HG03439 (cell line): ENCODE measurements around the gene SMPX.
A peak's percentile ranks its signal among the peaks of the same experiment; 100 is the strongest.
"Not testable (repeated sequence)": the region's sequence is repeated elsewhere in the genome, so short reads cannot be mapped to it uniquely, and the experiment has no call there.

Experiments used
- ATAC-seq: cut with Tn5 transposase; IDR thresholded peaks from one replicate; pipeline ENCODE4 v1.9.1; 2021; ENCODE audit warnings: mild to moderate bottlenecking, moderate library complexity; ENCODE audit not compliant: unreplicated experiment

Gene SMPX

GRCh38 chrX:21757960-21758359 is at the start of gene SMPX:
Gene SMPX (minus strand): TSS chrX:21758116. CDS start chrX:21754290, 3,826 bp downstream.
- ATAC-seq, result no peak

DNA sequence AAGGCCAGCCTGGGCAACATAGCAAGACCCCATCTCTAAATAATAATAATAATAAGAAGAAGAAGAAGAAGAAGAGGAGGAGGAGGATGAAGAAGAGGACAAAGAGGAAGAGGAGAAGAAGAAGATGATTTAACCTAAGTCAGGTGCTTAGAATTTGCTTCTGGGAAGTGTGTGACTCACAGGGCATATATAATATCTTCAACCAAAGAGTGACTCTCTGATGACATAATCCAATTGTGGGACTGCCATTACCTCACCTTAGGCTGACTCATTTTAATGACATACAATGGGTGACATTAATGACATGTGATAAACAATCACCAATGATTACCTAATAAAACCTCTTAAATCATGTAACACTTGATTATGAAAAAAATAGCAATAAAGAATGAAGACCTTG is 48.8 kb upstream of the SMPX start:
- ATAC-seq, result no peak

DNA sequence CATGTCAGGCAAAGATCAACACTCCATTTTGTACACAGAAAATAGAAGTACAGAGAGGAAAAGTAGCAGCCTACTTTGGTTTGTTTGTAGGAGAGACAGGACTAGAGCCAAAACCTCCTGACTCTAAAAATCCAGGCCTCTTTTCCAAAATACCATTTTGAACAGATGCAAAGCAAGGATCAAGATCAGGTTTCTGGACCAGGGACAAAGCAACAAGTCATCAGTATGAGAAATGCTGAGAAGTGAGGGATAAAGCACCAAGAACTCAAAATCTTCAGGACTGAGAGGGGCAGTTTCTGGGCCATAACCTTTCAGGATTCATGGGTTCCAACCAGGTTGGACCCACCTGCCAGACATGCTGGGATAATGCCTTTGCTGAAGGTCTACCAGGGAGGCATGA is 44.9 kb upstream of the SMPX start:
- ATAC-seq, result no peak

- ATAC-seq, result no peak
These were observed 44.2 kb upstream of the SMPX start for GRCh38 chrX:21802054-21802670.

DNA sequence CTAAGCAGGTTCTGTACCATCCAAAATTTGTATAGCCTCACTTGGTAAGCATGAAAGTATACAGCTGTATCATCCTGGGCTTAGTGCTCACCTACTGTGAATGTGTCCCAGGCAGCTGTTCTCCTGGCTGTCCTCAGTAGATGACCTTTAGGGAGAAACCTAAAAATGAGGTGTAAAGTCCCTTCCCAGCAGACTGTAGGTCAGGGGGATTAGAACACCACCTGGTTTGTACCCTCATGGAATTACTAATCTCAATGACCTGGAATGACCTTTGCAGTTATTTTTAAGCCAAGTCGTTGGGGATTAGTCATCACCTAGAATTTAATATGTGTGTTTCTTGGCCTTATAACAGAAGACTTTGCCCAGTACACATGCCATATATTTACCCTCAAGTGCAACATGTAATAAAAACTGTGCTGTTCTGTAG is 42.4 kb upstream of the SMPX start:
- ATAC-seq, result peak; percentile 56

DNA sequence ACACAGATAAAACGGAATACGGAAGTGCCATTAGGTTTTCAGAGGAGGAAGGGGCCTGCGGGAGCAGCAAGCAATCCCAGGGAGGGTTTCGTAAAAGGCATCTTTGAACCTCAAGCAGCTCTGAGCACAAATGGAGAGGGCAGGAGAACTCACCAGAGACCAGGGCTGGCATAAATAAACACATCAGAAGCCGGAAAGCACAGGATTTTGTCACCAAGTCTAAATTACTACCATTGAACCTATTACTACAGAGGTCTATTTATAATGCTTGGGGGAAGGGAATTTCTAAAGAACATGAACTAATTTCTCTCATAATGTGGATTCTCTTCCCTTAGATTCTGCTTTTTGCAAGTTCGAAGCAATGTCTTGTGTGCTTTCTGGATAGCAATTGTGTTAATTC is 41.9 kb upstream of the SMPX start:
- ATAC-seq, result no peak

DNA sequence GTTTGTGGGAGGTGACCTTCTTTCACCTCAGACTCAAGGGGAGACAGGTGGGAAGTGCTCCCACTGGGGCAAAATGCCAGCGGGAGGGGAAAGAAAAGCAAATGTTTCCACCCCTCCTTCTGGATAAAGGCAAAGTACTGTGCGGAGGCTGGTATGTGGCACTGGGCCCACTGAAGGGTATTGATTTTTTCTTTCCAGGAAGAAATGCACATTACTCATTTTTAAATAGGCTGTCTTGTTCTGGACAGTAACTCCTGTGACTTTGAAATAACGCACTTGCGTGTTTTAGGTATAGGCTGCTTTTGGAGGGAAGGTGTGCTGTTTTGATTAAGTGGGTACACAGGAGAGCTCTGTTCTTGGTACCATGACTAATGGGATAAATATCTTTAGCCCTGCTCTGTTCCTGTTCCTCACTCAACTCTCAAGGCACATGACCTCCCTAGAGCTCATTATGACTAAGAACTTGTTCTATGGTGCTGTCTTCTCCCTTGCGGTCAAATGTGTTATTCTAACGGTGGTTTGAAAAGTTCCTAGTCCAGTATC is 40.8 kb upstream of the SMPX start:
- peak; percentile 89 for ATAC-seq

GRCh38 chrX:21781976-21782375 is 24.1 kb upstream of the SMPX start:
- no peak for ATAC-seq

GRCh38 chrX:21781525-21781924 is 23.6 kb upstream of the SMPX start:
- ATAC-seq, result no peak

DNA sequence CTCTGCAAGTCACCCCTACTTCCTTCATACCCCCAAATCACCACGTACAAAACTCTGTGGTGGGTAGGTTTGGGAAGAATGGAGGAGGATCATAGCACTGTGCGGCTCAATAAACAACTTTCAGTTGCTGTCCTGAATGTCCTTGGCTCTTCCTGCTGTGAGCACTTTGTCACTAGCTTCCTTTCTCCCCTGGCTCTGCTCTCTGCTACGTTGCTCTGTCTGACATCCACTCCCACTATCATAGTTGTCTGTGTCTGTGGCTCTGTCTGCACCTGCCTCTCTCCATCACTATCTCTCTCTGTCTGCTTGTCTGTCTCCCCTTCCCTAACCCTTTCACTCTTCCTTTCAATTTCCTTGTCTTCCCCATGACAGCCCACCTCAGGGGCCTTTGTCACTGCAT is 21.2 kb upstream of the SMPX start:
- no peak for ATAC-seq

- no peak for ATAC-seq
These were observed 20.3 kb upstream of the SMPX start for GRCh38 chrX:21778236-21778635.

- not testable (repeated sequence) for ATAC-seq
These were observed 17.2 kb upstream of the SMPX start for GRCh38 chrX:21775128-21775527.

DNA sequence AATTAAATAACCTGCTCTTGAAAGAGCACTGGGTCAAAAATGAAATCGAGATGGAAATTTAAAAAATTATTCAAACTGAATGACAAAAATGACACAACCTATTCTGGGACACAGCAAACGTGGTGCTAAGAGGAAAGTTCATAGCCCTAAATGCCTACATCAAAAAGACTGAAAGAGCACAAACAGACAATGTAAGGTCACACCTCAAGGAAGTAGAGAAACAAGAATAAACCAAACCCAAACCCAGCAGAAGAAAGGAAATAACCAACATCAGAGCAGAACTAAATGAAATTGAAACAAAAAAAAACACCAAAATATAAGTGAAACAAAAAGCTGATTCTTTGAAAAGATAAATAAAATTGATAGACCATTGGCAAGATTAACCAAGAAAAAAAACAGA is 15.1 kb upstream of the SMPX start:
- not testable (repeated sequence) for ATAC-seq

GRCh38 chrX:21770631-21771321 is 12.9 kb upstream of the SMPX start:
- no peak for ATAC-seq

DNA sequence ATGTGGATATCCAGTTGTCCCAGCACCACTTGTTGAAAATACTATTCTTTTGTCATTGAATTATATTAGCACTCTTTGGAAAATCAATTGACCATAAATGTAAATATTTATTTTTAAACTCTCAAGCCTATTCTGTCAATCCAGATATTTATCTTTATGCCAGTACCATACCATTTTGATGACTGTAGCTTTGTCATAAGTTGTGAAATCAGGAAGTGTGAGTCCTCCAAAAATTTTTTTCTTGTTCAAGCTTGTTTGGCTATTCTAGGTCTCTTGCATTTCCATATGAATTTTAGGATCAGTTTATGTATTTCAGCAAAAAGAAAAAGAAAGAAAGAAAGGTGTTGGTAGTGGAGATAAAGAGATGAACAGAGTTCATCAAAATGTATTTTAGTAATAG is 8.2 kb upstream of the SMPX start:
- no peak for ATAC-seq

DNA sequence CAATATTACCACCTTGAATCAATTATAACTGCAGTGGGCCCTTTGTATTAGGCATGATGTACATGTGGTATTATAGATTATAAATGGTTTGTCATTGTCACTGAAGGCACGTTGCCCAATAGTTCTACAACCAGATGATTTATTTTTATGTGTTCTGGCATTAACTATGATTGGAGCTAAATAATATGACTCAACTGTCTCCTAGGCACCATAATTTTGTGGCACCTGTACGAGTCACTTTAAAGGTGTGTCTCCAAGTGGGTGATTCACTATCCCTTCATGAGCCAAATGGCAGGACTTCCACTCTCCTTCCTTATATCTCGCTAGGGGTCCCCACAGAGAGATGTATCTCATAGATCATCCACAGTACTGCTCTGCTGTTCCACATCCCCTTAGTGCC is 6.1 kb upstream of the SMPX start:
- no peak for ATAC-seq

DNA sequence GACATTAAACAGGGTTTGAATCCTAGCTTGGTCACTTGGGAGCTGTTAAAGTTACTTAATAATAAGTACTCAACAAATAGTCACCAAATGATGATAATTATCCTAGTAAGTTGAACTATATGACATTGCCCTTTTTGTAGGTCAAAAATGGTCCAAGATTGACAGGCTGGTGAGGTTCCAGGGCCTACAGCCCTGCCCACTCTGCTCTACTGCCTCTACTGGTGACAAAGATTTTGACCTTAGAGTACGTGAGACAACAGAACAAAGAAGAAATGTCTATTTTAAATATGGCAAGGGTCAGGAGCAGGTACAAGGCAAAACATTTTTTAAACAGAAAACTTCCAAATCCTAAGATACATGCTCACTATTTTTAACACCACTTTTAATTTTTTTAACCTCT is 572 bp upstream of the SMPX start:
- no peak for ATAC-seq

- no peak for ATAC-seq
These were observed 959 bp downstream of the SMPX start for GRCh38 chrX:21756785-21757529.

GRCh38 chrX:21749924-21750323 is 8.0 kb downstream of the SMPX start:
- no peak for ATAC-seq

- ATAC-seq, result no peak
These were observed 9.7 kb downstream of the SMPX start for GRCh38 chrX:21748235-21748634.

- no peak for ATAC-seq
These were observed 10.4 kb downstream of the SMPX start for GRCh38 chrX:21747558-21747957.

GRCh38 chrX:21745756-21746155 is 12.2 kb downstream of the SMPX start:
- ATAC-seq, result no peak
